Ishikawa (cell line): Measurements from ENCODE around the gene PCDHB15.

ENCODE experiments used
- CEBPB ChIP-seq: IDR thresholded peaks from 2 replicates; pipeline ENCODE4 v1.6.1; 2012
- EGR1 ChIP-seq: IDR thresholded peaks from 2 replicates; pipeline ENCODE4 v1.6.1; 2012
- EP300 ChIP-seq: IDR thresholded peaks from 2 replicates; pipeline ENCODE4 v1.6.1; 2012; ENCODE audit warnings: borderline replicate concordance
- RAD21 ChIP-seq: IDR thresholded peaks from 2 replicates; pipeline ENCODE4 v1.6.1; 2012; ENCODE audit warnings: low read depth
- TAF1 ChIP-seq: IDR thresholded peaks from 2 replicates; pipeline ENCODE4 v1.6.1; 2012; ENCODE audit warnings: low read depth, mild to moderate bottlenecking
- YY1 ChIP-seq: IDR thresholded peaks from 2 replicates; pipeline ENCODE4 v1.6.1; 2012; ENCODE audit warnings: low read depth
- TF ChIP-seq, protein P1 (sequence below): IDR thresholded peaks from 2 replicates; pipeline ENCODE4 v1.6.1; 2012; ENCODE audit warnings: low read depth, mild to moderate bottlenecking
- TF ChIP-seq, protein P2 (sequence below): IDR thresholded peaks from 2 replicates; pipeline ENCODE4 v1.6.1; 2012

DNA sequence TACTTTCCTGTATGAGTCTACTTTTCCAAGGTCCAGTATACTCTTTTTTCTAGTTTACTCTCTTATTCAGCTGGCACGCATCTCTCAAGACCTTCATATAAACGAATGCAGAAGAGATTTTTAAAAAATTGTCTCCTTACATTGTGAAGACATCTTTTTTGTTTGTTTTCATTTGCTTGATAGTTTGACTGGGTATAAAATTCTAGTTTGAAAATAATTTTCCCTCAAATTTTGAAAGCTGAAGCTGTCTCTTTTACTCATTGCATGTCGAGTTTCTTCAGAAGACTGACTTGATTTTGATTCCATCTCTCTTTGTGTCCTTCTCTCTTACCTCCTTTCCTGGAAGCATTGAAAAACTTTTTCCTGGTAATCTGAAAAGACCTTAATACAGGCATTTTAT lies 48.8 kb upstream of the PCDHB15 start:
- TF ChIP-seq, protein P1, sequence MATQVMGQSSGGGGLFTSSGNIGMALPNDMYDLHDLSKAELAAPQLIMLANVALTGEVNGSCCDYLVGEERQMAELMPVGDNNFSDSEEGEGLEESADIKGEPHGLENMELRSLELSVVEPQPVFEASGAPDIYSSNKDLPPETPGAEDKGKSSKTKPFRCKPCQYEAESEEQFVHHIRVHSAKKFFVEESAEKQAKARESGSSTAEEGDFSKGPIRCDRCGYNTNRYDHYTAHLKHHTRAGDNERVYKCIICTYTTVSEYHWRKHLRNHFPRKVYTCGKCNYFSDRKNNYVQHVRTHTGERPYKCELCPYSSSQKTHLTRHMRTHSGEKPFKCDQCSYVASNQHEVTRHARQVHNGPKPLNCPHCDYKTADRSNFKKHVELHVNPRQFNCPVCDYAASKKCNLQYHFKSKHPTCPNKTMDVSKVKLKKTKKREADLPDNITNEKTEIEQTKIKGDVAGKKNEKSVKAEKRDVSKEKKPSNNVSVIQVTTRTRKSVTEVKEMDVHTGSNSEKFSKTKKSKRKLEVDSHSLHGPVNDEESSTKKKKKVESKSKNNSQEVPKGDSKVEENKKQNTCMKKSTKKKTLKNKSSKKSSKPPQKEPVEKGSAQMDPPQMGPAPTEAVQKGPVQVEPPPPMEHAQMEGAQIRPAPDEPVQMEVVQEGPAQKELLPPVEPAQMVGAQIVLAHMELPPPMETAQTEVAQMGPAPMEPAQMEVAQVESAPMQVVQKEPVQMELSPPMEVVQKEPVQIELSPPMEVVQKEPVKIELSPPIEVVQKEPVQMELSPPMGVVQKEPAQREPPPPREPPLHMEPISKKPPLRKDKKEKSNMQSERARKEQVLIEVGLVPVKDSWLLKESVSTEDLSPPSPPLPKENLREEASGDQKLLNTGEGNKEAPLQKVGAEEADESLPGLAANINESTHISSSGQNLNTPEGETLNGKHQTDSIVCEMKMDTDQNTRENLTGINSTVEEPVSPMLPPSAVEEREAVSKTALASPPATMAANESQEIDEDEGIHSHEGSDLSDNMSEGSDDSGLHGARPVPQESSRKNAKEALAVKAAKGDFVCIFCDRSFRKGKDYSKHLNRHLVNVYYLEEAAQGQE: no peak
- no peak for TF ChIP-seq RAD21
- no peak for TF ChIP-seq TAF1
- no peak for TF ChIP-seq EP300
- TF ChIP-seq, protein P2, sequence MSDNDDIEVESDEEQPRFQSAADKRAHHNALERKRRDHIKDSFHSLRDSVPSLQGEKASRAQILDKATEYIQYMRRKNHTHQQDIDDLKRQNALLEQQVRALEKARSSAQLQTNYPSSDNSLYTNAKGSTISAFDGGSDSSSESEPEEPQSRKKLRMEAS: no peak
- no peak for TF ChIP-seq CEBPB
- TF ChIP-seq EGR1: no peak
- TF ChIP-seq YY1: no peak
